Stomach (tissue), 4 donors: ENCODE results near the gene TTC3.

Experiments used
- POLR2A ChIP-seq, 4 donors: fragments of 450-650 bp; IDR thresholded peaks; one replicate each; pipeline ENCODE4 v1.6.1; 2016; ENCODE audit warnings: antibody characterized with exemption in 4 of 4, control low read depth in 2 of 4, mild to moderate bottlenecking in 1 of 4, moderate library complexity in 1 of 4
- POLR2AphosphoS5 ChIP-seq, 3 donors: sonication (generic); formaldehyde crosslinking; IDR thresholded peaks; one replicate each; pipeline ENCODE4 v1.6.1; 2016; ENCODE audit warnings: antibody characterized with exemption in 3 of 3
- TF ChIP-seq, protein P1 (sequence below), 7 experiments: fragments of 450-650 bp in 4 of 7; fragments of 200-600 bp in 3 of 7; sonication (generic) in 3 of 7; IDR thresholded peaks; one replicate each; pipeline ENCODE4 v1.5.1; 2016 to 2019; ENCODE audit warnings: antibody characterized with exemption in 7 of 7, control low read depth in 2 of 7, mild to moderate bottlenecking in 1 of 7

DNA sequence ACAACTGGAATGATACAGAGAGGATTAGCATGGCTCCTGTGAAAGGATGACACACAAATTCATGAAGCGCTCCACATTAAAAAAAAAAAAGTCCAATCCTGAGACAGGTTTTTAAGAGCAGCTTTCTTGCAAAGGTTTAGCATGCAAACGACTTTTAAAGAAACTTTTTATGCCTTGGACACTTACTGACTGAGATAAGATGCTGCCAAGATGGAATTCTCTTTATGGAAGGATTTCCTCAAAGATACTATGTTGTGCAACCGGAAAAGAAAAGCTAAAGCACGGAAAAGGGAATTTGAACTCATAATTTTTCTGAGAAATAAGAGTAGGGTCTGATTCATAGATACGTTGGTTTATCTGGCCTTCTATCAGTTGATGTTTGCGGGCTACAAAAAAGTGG, 27.5 kb upstream of the TTC3 start:
- TF ChIP-seq, protein P1, sequence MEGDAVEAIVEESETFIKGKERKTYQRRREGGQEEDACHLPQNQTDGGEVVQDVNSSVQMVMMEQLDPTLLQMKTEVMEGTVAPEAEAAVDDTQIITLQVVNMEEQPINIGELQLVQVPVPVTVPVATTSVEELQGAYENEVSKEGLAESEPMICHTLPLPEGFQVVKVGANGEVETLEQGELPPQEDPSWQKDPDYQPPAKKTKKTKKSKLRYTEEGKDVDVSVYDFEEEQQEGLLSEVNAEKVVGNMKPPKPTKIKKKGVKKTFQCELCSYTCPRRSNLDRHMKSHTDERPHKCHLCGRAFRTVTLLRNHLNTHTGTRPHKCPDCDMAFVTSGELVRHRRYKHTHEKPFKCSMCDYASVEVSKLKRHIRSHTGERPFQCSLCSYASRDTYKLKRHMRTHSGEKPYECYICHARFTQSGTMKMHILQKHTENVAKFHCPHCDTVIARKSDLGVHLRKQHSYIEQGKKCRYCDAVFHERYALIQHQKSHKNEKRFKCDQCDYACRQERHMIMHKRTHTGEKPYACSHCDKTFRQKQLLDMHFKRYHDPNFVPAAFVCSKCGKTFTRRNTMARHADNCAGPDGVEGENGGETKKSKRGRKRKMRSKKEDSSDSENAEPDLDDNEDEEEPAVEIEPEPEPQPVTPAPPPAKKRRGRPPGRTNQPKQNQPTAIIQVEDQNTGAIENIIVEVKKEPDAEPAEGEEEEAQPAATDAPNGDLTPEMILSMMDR (IDR thresholded peaks at IDR 0.05): no peak
- TF ChIP-seq POLR2A (IDR thresholded peaks at IDR 0.05) (no peak), POLR2AphosphoS5 (IDR thresholded peaks at IDR 0.05) (no peak)
